NT2/D1 (cell line): ENCODE results near the gene INPP4B.

Experiments used
- DNase-seq: peaks from one replicate; pipeline ENCODE4 v3.0.0-alpha.2; 2011; ENCODE audit warnings: low read depth, low spot score
- H3K27me3 ChIP-seq: 2 replicates; pipeline ENCODE4 v1.6.0; 2011; ENCODE audit warnings: mild to moderate bottlenecking; ENCODE audit not compliant: insufficient read length, insufficient read depth
- H3K36me3 ChIP-seq: 2 replicates; pipeline ENCODE4 v1.6.1; 2011; ENCODE audit warnings: mild to moderate bottlenecking, low read length, mixed read lengths; ENCODE audit not compliant: insufficient read depth, insufficient read length
- H3K4me1 ChIP-seq: 2 replicates; pipeline ENCODE4 v1.5.1; 2011; ENCODE audit not compliant: insufficient read depth, insufficient read length
- H3K4me3 ChIP-seq: 2 replicates; pipeline ENCODE4 v1.5.1; 2011; ENCODE audit warnings: low read depth; ENCODE audit not compliant: insufficient read length
- H3K9ac ChIP-seq: 2 replicates; pipeline ENCODE4 v1.6.0; 2011; ENCODE audit warnings: low read depth; ENCODE audit not compliant: insufficient read length
- H3K9me3 ChIP-seq: 2 replicates; pipeline ENCODE4 v1.5.1; 2011; ENCODE audit warnings: mild to moderate bottlenecking, low read length; ENCODE audit not compliant: insufficient read depth
- SUZ12 ChIP-seq: IDR thresholded peaks from 2 replicates; pipeline ENCODE4 v1.6.1; 2011; ENCODE audit not compliant: insufficient read length, insufficient read depth; ENCODE audit errors: extremely low read depth
- YY1 ChIP-seq: IDR thresholded peaks from 2 replicates; pipeline ENCODE4 v1.6.1; 2011; ENCODE audit not compliant: insufficient read length, insufficient read depth
- ZNF274 ChIP-seq: IDR thresholded peaks from 2 replicates; pipeline ENCODE4 v1.6.1; 2011; ENCODE audit warnings: mild to moderate bottlenecking, low read depth, low read length

INPP4B gene

GRCh38 chr4:142363686-142364085 lies 482.4 kb downstream of the INPP4B start:
- no peak overlapping the region for H3K9ac ChIP-seq
- no peaks in the 10 kb centered on the region for H3K4me1 ChIP-seq
- no peaks in the 10 kb centered on the region for H3K27me3 ChIP-seq
- no peaks in the 10 kb centered on the region for H3K9me3 ChIP-seq
- no peaks in the 10 kb centered on the region for H3K36me3 ChIP-seq
- no peak for DNase-seq
- TF ChIP-seq YY1 (no peak), SUZ12 (no peak), ZNF274 (no peak)
- no peak overlapping the region for H3K4me3 ChIP-seq

GRCh38 chr4:142361981-142362380 lies 484.1 kb downstream of the INPP4B start:
- no peak for DNase-seq
- H3K27me3 ChIP-seq, result no peaks in the 10 kb centered on the region
- H3K9ac ChIP-seq, result no peak overlapping the region
- no peaks in the 10 kb centered on the region for H3K36me3 ChIP-seq
- TF ChIP-seq ZNF274 (no peak), SUZ12 (no peak), YY1 (no peak)
- H3K4me3 ChIP-seq, result no peak overlapping the region
- H3K9me3 ChIP-seq, result no peaks in the 10 kb centered on the region
- no peaks in the 10 kb centered on the region for H3K4me1 ChIP-seq

GRCh38 chr4:142360657-142361056 lies 485.4 kb downstream of the INPP4B start:
- Histone ChIP-seq H3K9me3 (no peaks in the 10 kb centered on the region), H3K4me1 (no peaks in the 10 kb centered on the region), H3K4me3 (no peak overlapping the region), H3K9ac (no peak overlapping the region), H3K27me3 (no peaks in the 10 kb centered on the region), H3K36me3 (no peaks in the 10 kb centered on the region)
- no peak for TF ChIP-seq YY1
- no peak for TF ChIP-seq ZNF274
- no peak for TF ChIP-seq SUZ12
- DNase-seq, result no peak

- Histone ChIP-seq H3K9ac (no peak overlapping the region), H3K4me3 (no peak overlapping the region), H3K27me3 (no peaks in the 10 kb centered on the region), H3K4me1 (no peaks in the 10 kb centered on the region), H3K9me3 (no peaks in the 10 kb centered on the region), H3K36me3 (no peaks in the 10 kb centered on the region)
- DNase-seq, result no peak
- TF ChIP-seq ZNF274 (no peak), YY1 (no peak), SUZ12 (no peak)
Observed at GRCh38 chr4:142358656-142359055, 487.4 kb downstream of the INPP4B start.

GRCh38 chr4:142356801-142357200 lies 489.3 kb downstream of the INPP4B start:
- TF ChIP-seq YY1 (no peak), SUZ12 (no peak), ZNF274 (no peak)
- no peaks in the 10 kb centered on the region for H3K27me3 ChIP-seq
- H3K36me3 ChIP-seq, result no peaks in the 10 kb centered on the region
- no peaks in the 10 kb centered on the region for H3K9me3 ChIP-seq
- no peak overlapping the region for H3K9ac ChIP-seq
- H3K4me3 ChIP-seq, result no peak overlapping the region
- no peak for DNase-seq
- H3K4me1 ChIP-seq, result no peaks in the 10 kb centered on the region

- TF ChIP-seq YY1 (no peak), SUZ12 (no peak), ZNF274 (no peak)
- Histone ChIP-seq H3K9me3 (no peaks in the 10 kb centered on the region), H3K36me3 (no peaks in the 10 kb centered on the region), H3K27me3 (no peaks in the 10 kb centered on the region), H3K9ac (no peak overlapping the region), H3K4me1 (no peaks in the 10 kb centered on the region), H3K4me3 (no peak overlapping the region)
- no peak for DNase-seq
Observed at GRCh38 chr4:142356118-142356759, 489.9 kb downstream of the INPP4B start.

GRCh38 chr4:142355421-142355930 lies 490.6 kb downstream of the INPP4B start:
- Histone ChIP-seq H3K9me3 (no peaks in the 10 kb centered on the region), H3K4me3 (no peak overlapping the region), H3K4me1 (no peaks in the 10 kb centered on the region), H3K36me3 (no peaks in the 10 kb centered on the region), H3K27me3 (no peaks in the 10 kb centered on the region), H3K9ac (no peak overlapping the region)
- TF ChIP-seq YY1 (no peak), ZNF274 (no peak), SUZ12 (no peak)
- no peak for DNase-seq

GRCh38 chr4:142354794-142355420 lies 491.2 kb downstream of the INPP4B start:
- no peak for DNase-seq
- H3K9me3 ChIP-seq, result no peaks in the 10 kb centered on the region
- no peak overlapping the region for H3K9ac ChIP-seq
- H3K36me3 ChIP-seq, result no peaks in the 10 kb centered on the region
- no peaks in the 10 kb centered on the region for H3K27me3 ChIP-seq
- no peaks in the 10 kb centered on the region for H3K4me1 ChIP-seq
- H3K4me3 ChIP-seq, result no peak overlapping the region
- TF ChIP-seq SUZ12, result no peak
- no peak for TF ChIP-seq YY1
- TF ChIP-seq ZNF274, result no peak
